ENCODE measurements around the gene NPAS3.

NPAS3 gene

DNA sequence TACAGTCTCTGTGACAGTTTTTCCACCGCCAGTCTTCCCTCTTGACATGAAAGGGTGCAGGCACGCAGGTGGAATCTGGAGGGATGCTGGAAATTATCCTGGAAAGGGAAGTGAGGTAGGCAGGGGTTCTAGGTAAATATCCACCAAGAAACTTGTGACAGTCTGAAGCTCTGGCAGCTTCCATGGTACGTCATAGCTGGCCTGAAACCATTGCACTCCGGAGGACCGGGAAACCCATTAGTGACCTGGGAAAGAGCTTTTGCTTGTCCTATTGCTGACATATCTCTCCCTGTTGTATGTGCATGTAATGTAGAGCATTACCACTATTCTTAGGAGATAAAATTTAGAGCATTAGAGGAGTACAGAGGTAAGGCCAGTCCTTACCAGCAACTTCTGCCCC, 736.2 kb downstream of the NPAS3 start:
- no peak for DNase-seq (ENCODE audit: low read depth in 1 of 2, low spot score in 1 of 2)
- no peak overlapping the region for H3K27ac ChIP-seq (replicated peaks)
- no peak overlapping the region for H3K4me3 ChIP-seq (replicated peaks; ENCODE audit: insufficient read depth, low read length)
- H3K27me3 ChIP-seq (ENCODE audit: insufficient read depth, poor library complexity, severe bottlenecking): no peaks in the 10 kb centered on the region
- TF ChIP-seq, protein P1, sequence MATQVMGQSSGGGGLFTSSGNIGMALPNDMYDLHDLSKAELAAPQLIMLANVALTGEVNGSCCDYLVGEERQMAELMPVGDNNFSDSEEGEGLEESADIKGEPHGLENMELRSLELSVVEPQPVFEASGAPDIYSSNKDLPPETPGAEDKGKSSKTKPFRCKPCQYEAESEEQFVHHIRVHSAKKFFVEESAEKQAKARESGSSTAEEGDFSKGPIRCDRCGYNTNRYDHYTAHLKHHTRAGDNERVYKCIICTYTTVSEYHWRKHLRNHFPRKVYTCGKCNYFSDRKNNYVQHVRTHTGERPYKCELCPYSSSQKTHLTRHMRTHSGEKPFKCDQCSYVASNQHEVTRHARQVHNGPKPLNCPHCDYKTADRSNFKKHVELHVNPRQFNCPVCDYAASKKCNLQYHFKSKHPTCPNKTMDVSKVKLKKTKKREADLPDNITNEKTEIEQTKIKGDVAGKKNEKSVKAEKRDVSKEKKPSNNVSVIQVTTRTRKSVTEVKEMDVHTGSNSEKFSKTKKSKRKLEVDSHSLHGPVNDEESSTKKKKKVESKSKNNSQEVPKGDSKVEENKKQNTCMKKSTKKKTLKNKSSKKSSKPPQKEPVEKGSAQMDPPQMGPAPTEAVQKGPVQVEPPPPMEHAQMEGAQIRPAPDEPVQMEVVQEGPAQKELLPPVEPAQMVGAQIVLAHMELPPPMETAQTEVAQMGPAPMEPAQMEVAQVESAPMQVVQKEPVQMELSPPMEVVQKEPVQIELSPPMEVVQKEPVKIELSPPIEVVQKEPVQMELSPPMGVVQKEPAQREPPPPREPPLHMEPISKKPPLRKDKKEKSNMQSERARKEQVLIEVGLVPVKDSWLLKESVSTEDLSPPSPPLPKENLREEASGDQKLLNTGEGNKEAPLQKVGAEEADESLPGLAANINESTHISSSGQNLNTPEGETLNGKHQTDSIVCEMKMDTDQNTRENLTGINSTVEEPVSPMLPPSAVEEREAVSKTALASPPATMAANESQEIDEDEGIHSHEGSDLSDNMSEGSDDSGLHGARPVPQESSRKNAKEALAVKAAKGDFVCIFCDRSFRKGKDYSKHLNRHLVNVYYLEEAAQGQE (IDR thresholded peaks at IDR 0.05; ENCODE audit: insufficient replicate concordance, low read depth): no peak
- TF ChIP-seq SPI1 (IDR thresholded peaks at IDR 0.05; ENCODE audit: borderline replicate concordance, low read depth): no peak

DNA sequence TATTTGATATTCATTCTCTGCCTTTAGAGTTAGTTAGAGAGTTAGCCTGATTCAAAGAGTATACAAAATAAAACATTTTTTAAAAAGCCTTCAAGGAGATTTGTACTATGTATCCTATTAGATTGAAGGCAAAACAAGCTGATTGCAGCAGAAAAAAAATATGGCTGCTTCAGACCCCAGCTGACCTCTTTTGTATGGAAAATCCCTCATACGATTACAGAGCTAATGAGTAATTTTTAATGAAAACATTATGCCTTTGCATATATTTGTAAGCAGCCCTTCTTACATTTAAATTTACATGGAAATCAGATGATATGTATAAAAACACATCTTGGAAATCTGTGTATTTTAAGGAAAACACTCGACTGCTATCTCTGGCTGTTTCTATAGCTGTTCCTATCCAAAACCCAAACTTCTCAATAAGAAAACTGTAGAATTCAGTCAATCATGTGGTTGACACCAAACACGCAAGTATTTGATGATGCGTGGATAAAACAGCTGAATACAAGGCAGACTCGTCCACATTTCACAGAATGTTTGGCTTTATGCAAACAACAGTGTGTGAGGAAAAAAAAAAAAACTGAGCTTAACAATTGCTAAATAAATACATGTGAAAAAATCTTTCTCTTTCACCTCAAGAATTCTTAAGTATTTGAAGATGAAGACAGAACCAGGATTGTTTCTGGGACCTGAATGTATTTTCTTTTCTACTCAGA, 736.9 kb downstream of the NPAS3 start:
- TF ChIP-seq GABPA (IDR thresholded peaks at IDR 0.05; ENCODE audit: low read depth): no peak
- TF ChIP-seq POLR2AphosphoS5 (IDR thresholded peaks at IDR 0.05; ENCODE audit: low read depth): no peak
- TF ChIP-seq SPI1 (IDR thresholded peaks at IDR 0.05; ENCODE audit: borderline replicate concordance, low read depth): no peak
- TF ChIP-seq, protein P1 (IDR thresholded peaks at IDR 0.05; ENCODE audit: insufficient replicate concordance, low read depth): no peak
- TF ChIP-seq, protein P2, sequence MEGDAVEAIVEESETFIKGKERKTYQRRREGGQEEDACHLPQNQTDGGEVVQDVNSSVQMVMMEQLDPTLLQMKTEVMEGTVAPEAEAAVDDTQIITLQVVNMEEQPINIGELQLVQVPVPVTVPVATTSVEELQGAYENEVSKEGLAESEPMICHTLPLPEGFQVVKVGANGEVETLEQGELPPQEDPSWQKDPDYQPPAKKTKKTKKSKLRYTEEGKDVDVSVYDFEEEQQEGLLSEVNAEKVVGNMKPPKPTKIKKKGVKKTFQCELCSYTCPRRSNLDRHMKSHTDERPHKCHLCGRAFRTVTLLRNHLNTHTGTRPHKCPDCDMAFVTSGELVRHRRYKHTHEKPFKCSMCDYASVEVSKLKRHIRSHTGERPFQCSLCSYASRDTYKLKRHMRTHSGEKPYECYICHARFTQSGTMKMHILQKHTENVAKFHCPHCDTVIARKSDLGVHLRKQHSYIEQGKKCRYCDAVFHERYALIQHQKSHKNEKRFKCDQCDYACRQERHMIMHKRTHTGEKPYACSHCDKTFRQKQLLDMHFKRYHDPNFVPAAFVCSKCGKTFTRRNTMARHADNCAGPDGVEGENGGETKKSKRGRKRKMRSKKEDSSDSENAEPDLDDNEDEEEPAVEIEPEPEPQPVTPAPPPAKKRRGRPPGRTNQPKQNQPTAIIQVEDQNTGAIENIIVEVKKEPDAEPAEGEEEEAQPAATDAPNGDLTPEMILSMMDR (IDR thresholded peaks at IDR 0.05; ENCODE audit: insufficient read depth, low read length): no peak
- no peak for DNase-seq (ENCODE audit: low read depth in 1 of 2, low spot score in 1 of 2)
- Histone ChIP-seq H3K4me3 (replicated peaks; ENCODE audit: insufficient read depth, low read length) (no peak overlapping the region), H3K27me3 (ENCODE audit: insufficient read depth, poor library complexity, severe bottlenecking) (no peaks in the 10 kb centered on the region), H3K27ac (replicated peaks) (no peak overlapping the region)

DNA sequence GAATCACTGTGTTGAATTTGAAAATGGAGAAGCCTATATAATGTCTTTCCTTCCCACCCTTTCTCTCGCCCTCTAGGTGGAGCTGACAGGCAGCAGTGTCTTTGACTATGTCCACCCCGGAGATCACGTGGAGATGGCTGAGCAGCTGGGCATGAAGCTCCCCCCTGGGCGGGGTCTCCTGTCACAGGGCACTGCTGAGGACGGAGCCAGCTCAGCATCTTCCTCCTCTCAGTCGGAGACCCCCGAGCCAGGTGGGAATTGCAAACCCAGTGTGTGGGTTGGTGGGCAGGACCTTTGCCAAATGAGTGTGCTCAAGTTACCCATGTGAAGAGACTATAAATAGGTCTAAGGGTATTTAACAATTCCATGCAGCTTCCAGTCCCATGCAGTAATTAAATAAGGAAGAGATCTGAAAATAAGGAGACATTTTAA, 737.5 kb downstream of the NPAS3 start:
- peak in 1 of 2 experiments; percentile 4 for DNase-seq (ENCODE audit: low read depth in 1 of 2, low spot score in 1 of 2)
- H3K4me3 ChIP-seq (replicated peaks; ENCODE audit: insufficient read depth, low read length): no peak overlapping the region
- no peak for TF ChIP-seq SPI1 (IDR thresholded peaks at IDR 0.05; ENCODE audit: borderline replicate concordance, low read depth)
- TF ChIP-seq, protein P2 (IDR thresholded peaks at IDR 0.05; ENCODE audit: insufficient read depth, low read length): no peak
- TF ChIP-seq GABPA (IDR thresholded peaks at IDR 0.05; ENCODE audit: low read depth): no peak
- TF ChIP-seq, protein P1 (IDR thresholded peaks at IDR 0.05; ENCODE audit: insufficient replicate concordance, low read depth): no peak
- TF ChIP-seq POLR2AphosphoS5 (IDR thresholded peaks at IDR 0.05; ENCODE audit: low read depth): no peak
- H3K27me3 ChIP-seq (ENCODE audit: insufficient read depth, poor library complexity, severe bottlenecking): no peaks in the 10 kb centered on the region
- no peak overlapping the region for H3K27ac ChIP-seq (replicated peaks)

All from HL-60 (cell line).